HepG2 (cell line): Measurements from ENCODE around the gene GATA5. TPM values are rescaled to one million over a fixed set of nuclear protein-coding genes. Genes with fewer than 3 reads are reported as not detected.

Experiments used
- ARID3A ChIP-seq: IDR thresholded peaks from 2 replicates; pipeline ENCODE4 v1.6.1; 2012; ENCODE audit warnings: low read depth, low read length, improper control_type of control experiment
- ARNT ChIP-seq: fragments of 450-650 bp; IDR thresholded peaks from 2 replicates; pipeline ENCODE4 v1.6.1; 2017
- BRD4 ChIP-seq: sonication (generic); formaldehyde crosslinking; IDR thresholded peaks from 2 replicates; pipeline ENCODE4 v1.4.0; 2020; ENCODE audit warnings: missing genetic modification reagents
- CHCHD3 ChIP-seq: sonication (generic); formaldehyde crosslinking; IDR thresholded peaks from 2 replicates; pipeline ENCODE4 v1.8.0; 2022; ENCODE audit warnings: mild to moderate bottlenecking, missing genetic modification reagents, moderate library complexity
- DNMT1 ChIP-seq: sonication (generic); formaldehyde crosslinking; IDR thresholded peaks from 2 replicates; pipeline ENCODE4 v1.5.1; 2020; ENCODE audit warnings: mild to moderate bottlenecking, missing genetic modification reagents
- FOXA1 ChIP-seq, 2 experiments: fragments of 450-650 bp in 1 of 2; sonication (generic) in 1 of 2; formaldehyde crosslinking in 1 of 2; IDR thresholded peaks; 2 replicates each; pipeline versions ENCODE4 v1.4.0 to v1.6.1; 2016 to 2020; ENCODE audit warnings: missing genetic modification reagents in 1 of 2
- FOXP1 ChIP-seq, 2 experiments: fragments of 450-650 bp in 1 of 2; IDR thresholded peaks; 2 replicates each; pipeline ENCODE4 v1.6.1; 2017 to 2018; ENCODE audit warnings: antibody characterized with exemption in 1 of 2
- GATAD1 ChIP-seq: IDR thresholded peaks from 2 replicates; pipeline ENCODE4 v1.6.1; 2016; ENCODE audit warnings: missing genetic modification reagents, missing compliant biosample characterization
- GZF1 ChIP-seq: sonication (generic); formaldehyde crosslinking; IDR thresholded peaks from 2 replicates; pipeline ENCODE4 v1.5.1; 2020; ENCODE audit warnings: mild to moderate bottlenecking, missing genetic modification reagents
- HOXA9 ChIP-seq: sonication (generic); formaldehyde crosslinking; IDR thresholded peaks from 2 replicates; pipeline ENCODE4 v1.8.1; 2022; ENCODE audit warnings: missing genetic modification reagents, mild to moderate bottlenecking, moderate library complexity, borderline replicate concordance
- MEF2D ChIP-seq: sonication (generic); formaldehyde crosslinking; IDR thresholded peaks from 2 replicates; pipeline ENCODE4 v1.5.1; 2020; ENCODE audit warnings: mild to moderate bottlenecking, missing genetic modification reagents
- MTA1 ChIP-seq: sonication (generic); formaldehyde crosslinking; IDR thresholded peaks from 2 replicates; pipeline ENCODE4 v1.4.0; 2020; ENCODE audit warnings: missing genetic modification reagents, mild to moderate bottlenecking, borderline replicate concordance
- NBN ChIP-seq: fragments of 450-650 bp; conservative IDR thresholded peaks from 2 replicates; pipeline ENCODE4 v1.6.1; 2017
- PTBP1 ChIP-seq: fragments of 200-400 bp; formaldehyde crosslinking; IDR thresholded peaks from 2 replicates; pipeline ENCODE4 v1.6.1; 2018; ENCODE audit warnings: low read length, low read depth; ENCODE audit not compliant: poor library complexity, severe bottlenecking
- ZBTB8A ChIP-seq: sonication (generic); formaldehyde crosslinking; IDR thresholded peaks from 2 replicates; pipeline ENCODE4 v1.4.0; 2020; ENCODE audit warnings: mild to moderate bottlenecking, low read depth, missing genetic modification reagents, borderline replicate concordance
- ZFP41 ChIP-seq: sonication (generic); formaldehyde crosslinking; IDR thresholded peaks from 2 replicates; pipeline ENCODE4 v1.4.0; 2020; ENCODE audit warnings: mild to moderate bottlenecking, missing genetic modification reagents, borderline replicate concordance
- ZHX2 ChIP-seq, 2 experiments: sonication (generic) in 1 of 2; formaldehyde crosslinking in 1 of 2; IDR thresholded peaks; 2 replicates each; pipeline versions ENCODE4 v1.6.1 to v1.9.0; 2014 to 2022; ENCODE audit warnings: antibody characterized with exemption in 1 of 2, borderline replicate concordance in 1 of 2, inconsistent platforms in 1 of 2, low read depth in 1 of 2, missing genetic modification reagents in 1 of 2
- ZNF276 ChIP-seq: sonication (generic); formaldehyde crosslinking; IDR thresholded peaks from 2 replicates; pipeline ENCODE4 v1.4.0; 2020; ENCODE audit warnings: mild to moderate bottlenecking, low read depth, missing genetic modification reagents
- ZNF660 ChIP-seq: sonication (generic); formaldehyde crosslinking; IDR thresholded peaks from 2 replicates; pipeline ENCODE4 v1.5.1; 2020; ENCODE audit warnings: mild to moderate bottlenecking, low read depth, missing genetic modification reagents, borderline replicate concordance
- polyA plus RNA-seq, 8 experiments: library from polyadenylated mRNA; depleted of rRNA in 3 of 8; stranded (reverse) in 7 of 8; unstranded in 1 of 8; fragments of >200 nt; fragmentation: Illumina TruSeq in 4 of 8; extraction: Trizol in 4 of 8; gene quantifications; 2 replicates each; pipeline versions ENCODE4 v1.2.1 to v1.2.3, GENCODE V29; 2011 to 2016; ENCODE audit warnings: low read depth in 4 of 8, missing spikeins in 1 of 8, mixed read lengths in 1 of 8; ENCODE audit not compliant: insufficient read depth in 1 of 8
- total RNA-seq, 5 experiments: library from RNA; depleted of rRNA; stranded (reverse); fragments of >200 nt; fragmentation: Illumina TruSeq; extraction: Trizol; gene quantifications; 2 replicates each; pipeline ENCODE4 v1.2.3, GENCODE V29; 2016; ENCODE audit warnings: low read depth in 1 of 5

GATA5 gene
- total and polyA plus RNA-seq, 2 of the 13 experiments (the other 11 are each of a cell fraction or from before 2014, with no cell fraction given): 0.12 to 0.20 TPM

- no peak for TF ChIP-seq ARNT
- TF ChIP-seq MEF2D (CRISPR knock-in tag): 0 out of 2 replicates have a peak, but pooled peaks have one; percentile 35
- no peak for TF ChIP-seq ZNF660 (CRISPR knock-in tag)
- 0 out of 2 replicates have a peak, but pooled peaks have one; percentile 47 for TF ChIP-seq NBN
- 0 out of 2 replicates have a peak, but pooled peaks have one; percentile 39 for TF ChIP-seq ZFP41
- no peak for TF ChIP-seq ARID3A
- 0 out of 2 replicates have a peak, but pooled peaks have one; percentile 77 for TF ChIP-seq HOXA9 (CRISPR knock-in tag)
- TF ChIP-seq MTA1: peak; percentile 49; the same call in 1 of the 2 replicates
- peak; percentile 47; the same call in 1 of the 2 replicates for TF ChIP-seq FOXP1 (IDR thresholded peaks at IDR 0.05)
- TF ChIP-seq FOXP1 (CRISPR knock-in tag; IDR thresholded peaks at IDR 0.05): no peak
- TF ChIP-seq GATAD1 (CRISPR knock-in tag): 0 out of 2 replicates have a peak, but pooled peaks have one; percentile 26
- peak; percentile 80 for TF ChIP-seq BRD4 (CRISPR knock-in tag)
- TF ChIP-seq GZF1 (CRISPR knock-in tag): no peak
- TF ChIP-seq DNMT1 (CRISPR knock-in tag): peak; percentile 67; the same call in 1 of the 2 replicates
- TF ChIP-seq PTBP1: peak; percentile 47
- 0 out of 2 replicates have a peak, but pooled peaks have one; percentile 3 for TF ChIP-seq FOXA1 (IDR thresholded peaks at IDR 0.05)
- TF ChIP-seq FOXA1 (CRISPR knock-in tag; IDR thresholded peaks at IDR 0.05): no peak
- peak; percentile 7; the same call in 1 of the 2 replicates for TF ChIP-seq ZNF276 (CRISPR knock-in tag)
- 0 out of 2 replicates have a peak, but pooled peaks have one; percentile 12 for TF ChIP-seq ZHX2 (IDR thresholded peaks at IDR 0.05; ENCODE audit: low read depth)
- no peak for TF ChIP-seq ZHX2 (CRISPR knock-in tag; IDR thresholded peaks at IDR 0.05; ENCODE audit: borderline replicate concordance)
- TF ChIP-seq ZBTB8A (CRISPR knock-in tag): no peak
- TF ChIP-seq CHCHD3 (CRISPR knock-in tag): 0 out of 2 replicates have a peak, but pooled peaks have one; percentile 20
Observed at GRCh38 chr20:62500237-62500864, 24.6 kb upstream of the GATA5 start (continued).
